ENCODE measurements around the gene C11orf98.
A peak's percentile ranks its signal among the peaks of the same experiment; 100 is the strongest.
"Not testable (repeated sequence)": the region's sequence is repeated elsewhere in the genome, so short reads cannot be mapped to it uniquely, and the experiment has no call there.

Gene C11orf98

GRCh38 chr11:62656796-62657429, 8.1 kb downstream of the C11orf98 start:
- no peak overlapping the region for H3K27ac ChIP-seq
- DNase-seq (ENCODE audit: low read depth, low spot score): no peak

- no peak for DNase-seq (ENCODE audit: low read depth, low spot score)
- no peak overlapping the region for H3K27ac ChIP-seq
These were observed 10.7 kb downstream of the C11orf98 start for GRCh38 chr11:62654297-62654696.

- peak overlapping the region; percentile 72 for H3K27ac ChIP-seq
- DNase-seq (ENCODE audit: low read depth, low spot score): no peak
These were observed 12.6 kb downstream of the C11orf98 start for GRCh38 chr11:62652161-62653006.

GRCh38 chr11:62650283-62650682, 14.7 kb downstream of the C11orf98 start:
- H3K27ac ChIP-seq; DNase-seq (ENCODE audit: low read depth, low spot score): not testable (repeated sequence)

GRCh38 chr11:62649486-62649885, 15.5 kb downstream of the C11orf98 start:
- no peak overlapping the region for H3K27ac ChIP-seq
- no peak for DNase-seq (ENCODE audit: low read depth, low spot score)

GRCh38 chr11:62648967-62649364, 16.0 kb downstream of the C11orf98 start:
- H3K27ac ChIP-seq: no peak overlapping the region
- no peak for DNase-seq (ENCODE audit: low read depth, low spot score)

GRCh38 chr11:62648185-62648966, 16.6 kb downstream of the C11orf98 start:
- DNase-seq (ENCODE audit: low read depth, low spot score): no peak

GRCh38 chr11:62647609-62648005, 17.4 kb downstream of the C11orf98 start:
- H3K27ac ChIP-seq: no peak overlapping the region
- no peak for DNase-seq (ENCODE audit: low read depth, low spot score)

More at GRCh38 chr11:62648185-62648966, 16.6 kb downstream of the C11orf98 start:
- no peak overlapping the region for H3K27ac ChIP-seq

GRCh38 chr11:62646825-62647608, 18.0 kb downstream of the C11orf98 start:
- no peak overlapping the region for H3K27ac ChIP-seq
- DNase-seq (ENCODE audit: low read depth, low spot score): no peak

- peak within 1 kb of the TSS; percentile 59 for H3K27ac ChIP-seq
- DNase-seq (ENCODE audit: low read depth, low spot score): peak; percentile 80
These were observed 18.8 kb downstream of the C11orf98 start, which contains the start of gene GANAB for GRCh38 chr11:62645946-62646824. TSS of gene GANAB (minus strand) at chr11:62646613. CDS start at chr11:62646599, 14 bp downstream.

GRCh38 chr11:62645671-62645945, 19.4 kb downstream of the C11orf98 start:
- H3K27ac ChIP-seq: peak overlapping the region; percentile 59
- DNase-seq (ENCODE audit: low read depth, low spot score): no peak

GRCh38 chr11:62644220-62644619, 20.8 kb downstream of the C11orf98 start:
- H3K27ac ChIP-seq: no peak overlapping the region
- no peak for DNase-seq (ENCODE audit: low read depth, low spot score)

GRCh38 chr11:62632492-62632891, 32.5 kb downstream of the C11orf98 start:
- no peak for DNase-seq (ENCODE audit: low read depth, low spot score)
- no peak overlapping the region for H3K27ac ChIP-seq

- no peak overlapping the region for H3K27ac ChIP-seq
- DNase-seq (ENCODE audit: low read depth, low spot score): no peak
These were observed 37.3 kb downstream of the C11orf98 start for GRCh38 chr11:62627713-62628112.

GRCh38 chr11:62622476-62623089, 42.4 kb downstream of the C11orf98 start:
- peak overlapping the region; percentile 88 for H3K27ac ChIP-seq
- no peak for DNase-seq (ENCODE audit: low read depth, low spot score)

GRCh38 chr11:62621567-62622470, 43.2 kb downstream of the C11orf98 start, which contains the start of gene B3GAT3:
TSS of gene B3GAT3 (minus strand) at chr11:62621986. CDS start at chr11:62621947, 39 bp downstream.
- DNase-seq (ENCODE audit: low read depth, low spot score): peak; percentile 97
- peak within 1 kb of the TSS; percentile 88 for H3K27ac ChIP-seq

GRCh38 chr11:62621027-62621566, 43.9 kb downstream of the C11orf98 start:
- H3K27ac ChIP-seq: peak overlapping the region; percentile 88
- no peak for DNase-seq (ENCODE audit: low read depth, low spot score)

All from epithelial cell of prostate (primary cell).